ENCODE data around the gene ESRRA. TPM values are rescaled to one million over a fixed set of nuclear protein-coding genes. Genes with fewer than 3 reads are reported as not detected.

ESRRA gene
- total and polyA plus RNA-seq, 2 of the 4 experiments (the other 2 are of a cell fraction): 10.2 to 15.0 TPM

GRCh38 chr11:64358907-64359711 lies 53.8 kb downstream of the ESRRA start, which contains the start of gene RPS6KA4:
RPS6KA4 (plus strand) TSS chr11:64359162; CDS start chr11:64359236, 74 bp downstream.
- H3K27me3 ChIP-seq (ENCODE audit: control insufficient read depth, insufficient read depth, low read length): no peaks in the 10 kb centered on the region
- peak within 1 kb of the TSS; percentile 91 for H3K27ac ChIP-seq (ENCODE audit: insufficient read depth, low read length)
- H2BK15ac ChIP-seq (ENCODE audit: low read depth, low read length): peak within 1 kb of the TSS; percentile 98
- peak; percentile 58 for DNase-seq
- dilution Hi-C loops (cut with HindIII; ENCODE audit: low sequenced_read_pairs, unreplicated experiment) (no loop called here), intact Hi-C loops (cut with micrococcal nuclease) (loop anchor here (5.0 kb wide), 1 partner anchor 293 kb away; no protein-coding TSS in a partner anchor), in situ Hi-C loops (cut with MboI; ENCODE audit: low sequenced_read_pairs) (no loop called here)
- H4K91ac ChIP-seq (ENCODE audit: insufficient read depth, low read depth, low read length): peak within 1 kb of the TSS; percentile 98
- peak within 1 kb of the TSS; percentile 99 for H3K4ac ChIP-seq (ENCODE audit: low read depth, low read length)
- H3K9ac ChIP-seq (ENCODE audit: low read depth, low read length): peak within 1 kb of the TSS; percentile 94
- peak; percentile 88 for ATAC-seq (ENCODE audit: low read depth)
- H2AFZ ChIP-seq (replicated peaks; ENCODE audit: low read length, poor library complexity): peak within 1 kb of the TSS; percentile 99
- 1% methylated on average over 45 of the region's 70 CpGs; no CpG with 5 or more reads in 1 of the 2 experiments for WGBS, 2 experiments (ENCODE audit: extremely low coverage in 2 of 2, insufficient read length in 1 of 2)
- peaks cover 27% of the 10 kb centered on the region for H3K4me1 ChIP-seq (ENCODE audit: control insufficient read depth, insufficient read depth, low read length)
- peak within 1 kb of the TSS; percentile 92 for H2BK5ac ChIP-seq (ENCODE audit: low read depth, low read length, poor library complexity, severe bottlenecking)
- peaks cover 6 to 62% of the 10 kb centered on the region in 2 experiments for H3K79me1 ChIP-seq (ENCODE audit: low read depth in 1 of 2, low read length in 2 of 2)
- H3K18ac ChIP-seq (ENCODE audit: low read depth, low read length): peak within 1 kb of the TSS; percentile 59
- peak within 1 kb of the TSS; percentile 95 for H4K5ac ChIP-seq (ENCODE audit: low read depth, low read length)
- H4K8ac ChIP-seq (ENCODE audit: low read depth in 2 of 2, low read length in 2 of 2): peak within 1 kb of the TSS; percentile 94 to 97
- peak within 1 kb of the TSS; percentile 93 for H2BK120ac ChIP-seq (ENCODE audit: low read depth, low read length)
- POLR2A ChIA-PET (ENCODE audit: unreplicated experiment): no interaction called here
- peak within 1 kb of the TSS; percentile 90 for H3K23ac ChIP-seq (ENCODE audit: low read depth, low read length)
- CTCF ChIA-PET: no interaction called here
- peak within 1 kb of the TSS; percentile 98 for H3K4me3 ChIP-seq (ENCODE audit: insufficient read depth, low read depth, low read length)
- peaks cover 18% of the 10 kb centered on the region for H3K9me1 ChIP-seq (ENCODE audit: insufficient read depth, low read length)
- TF ChIP-seq POLR2A (IDR thresholded peaks at IDR 0.05; ENCODE audit: low read depth, low read length) (peak; percentile 47; the same call in 1 of the 2 replicates), RCOR1 (IDR thresholded peaks at IDR 0.05; ENCODE audit: insufficient replicate concordance, low read length) (no peak), RAD21 (IDR thresholded peaks at IDR 0.05; ENCODE audit: low read length) (no peak), BHLHE40 (IDR thresholded peaks at IDR 0.05; ENCODE audit: low read depth, low read length) (peak; percentile 85), SMC3 (IDR thresholded peaks at IDR 0.05; ENCODE audit: low read depth, low read length) (no peak), CHD1 (IDR thresholded peaks at IDR 0.05; ENCODE audit: low read depth, low read length) (no peak), FOS (IDR thresholded peaks at IDR 0.05; ENCODE audit: low read depth, low read length) (peak; percentile 35; the same call in 1 of the 2 replicates), USF2 (IDR thresholded peaks at IDR 0.05; ENCODE audit: low read depth, low read length) (no peak; the same call in 1 of the 2 replicates), MAZ (IDR thresholded peaks at IDR 0.05; ENCODE audit: borderline replicate concordance, low read depth, low read length) (peak; percentile 65; the same call in 1 of the 2 replicates), MXI1 (IDR thresholded peaks at IDR 0.05; ENCODE audit: borderline replicate concordance, low read depth, low read length) (peak; percentile 65; the same call in 1 of the 2 replicates)
- peak within 1 kb of the TSS; percentile 96 for H3K4me2 ChIP-seq (ENCODE audit: low read depth, low read length)
- H3K9me3 ChIP-seq (ENCODE audit: control insufficient read depth, insufficient read depth, low read length): no peaks in the 10 kb centered on the region
- H3K14ac ChIP-seq (replicated peaks; ENCODE audit: low read depth, low read length): peak within 1 kb of the TSS; percentile 97
- peak within 1 kb of the TSS; percentile 99 for H2AK5ac ChIP-seq (ENCODE audit: low read depth, low read length)
- H2AK9ac ChIP-seq (replicated peaks; ENCODE audit: low read depth, low read length, poor library complexity): peak within 1 kb of the TSS; percentile 100
- no TSS peak for BruUV-seq (replicated peaks)
- no peaks in the 10 kb centered on the region for H4K20me1 ChIP-seq (ENCODE audit: insufficient read depth, low read length)
- H3K36me3 ChIP-seq (ENCODE audit: control insufficient read depth, insufficient read depth, low read length): peaks cover 25% of the 10 kb centered on the region
- H3K56ac ChIP-seq (ENCODE audit: extremely low read depth, insufficient read depth, low read length): peak within 1 kb of the TSS; percentile 75
- peak within 1 kb of the TSS; percentile 49 for H2BK20ac ChIP-seq (ENCODE audit: low read depth, low read length)

Data from IMR-90 (cell line).